Spleen (tissue), 11 donors: ENCODE measurements around the gene NPTN. TPM values are rescaled to one million over a fixed set of nuclear protein-coding genes. Genes with fewer than 3 reads are reported as not detected.
A peak's percentile ranks its signal among the peaks of the same experiment; 100 is the strongest.

Experiments
- DNase-seq: peaks from one replicate; pipeline ENCODE4 v3.0.0-alpha.2; 2020
- H3K27ac ChIP-seq, 8 donors: fragments of 200-600 bp; sonication (generic) in 7 of 8; 1 replicate in 4 of 8; 2 replicates in 4 of 8; pipeline versions ENCODE4 v1.5.0 to v1.8.0; 2016 to 2021; ENCODE audit warnings: inconsistent platforms in 4 of 8, mild to moderate bottlenecking in 4 of 8, moderate library complexity in 1 of 8
- H3K27me3 ChIP-seq, 7 donors: fragments of 200-600 bp; sonication (generic) in 6 of 7; replicated peaks in 1 of 7; 1 replicate in 4 of 7; 2 replicates in 3 of 7; pipeline versions ENCODE4 v1.5.0 to v1.8.0; 2016 to 2021; ENCODE audit warnings: inconsistent platforms in 3 of 7, mild to moderate bottlenecking in 1 of 7
- H3K36me3 ChIP-seq, 6 donors: fragments of 200-600 bp; sonication (generic) in 5 of 6; 1 replicate in 4 of 6; 2 replicates in 2 of 6; pipeline versions ENCODE4 v1.5.0 to v1.8.0; 2016 to 2021; ENCODE audit warnings: inconsistent platforms in 2 of 6
- H3K4me1 ChIP-seq, 6 donors: fragments of 200-600 bp; sonication (generic) in 5 of 6; 1 replicate in 3 of 6; 2 replicates in 3 of 6; pipeline versions ENCODE4 v1.5.0 to v1.8.0; 2016 to 2021; ENCODE audit warnings: inconsistent platforms in 3 of 6
- H3K4me3 ChIP-seq, 8 donors: fragments of 200-600 bp; sonication (generic) in 7 of 8; 1 replicate in 4 of 8; 2 replicates in 4 of 8; pipeline versions ENCODE4 v1.5.0 to v1.8.0; 2016 to 2021; ENCODE audit warnings: inconsistent platforms in 4 of 8, mild to moderate bottlenecking in 4 of 8, moderate library complexity in 2 of 8
- H3K9me3 ChIP-seq, 8 donors: fragments of 200-600 bp; sonication (generic) in 7 of 8; 1 replicate in 4 of 8; 2 replicates in 4 of 8; pipeline versions ENCODE4 v1.5.0 to v1.8.0; 2016 to 2021; ENCODE audit warnings: inconsistent platforms in 4 of 8
- CTCF ChIP-seq, 11 experiments: fragments of 200-600 bp in 7 of 11; fragments of 450-650 bp in 4 of 11; sonication (generic) in 4 of 11; IDR thresholded peaks in 8 of 11; conservative IDR thresholded peaks in 3 of 11; 1 replicate in 7 of 11; 2 replicates in 4 of 11; pipeline versions ENCODE4 v1.4.0 to v1.8.0; 2016 to 2021; ENCODE audit warnings: antibody characterized with exemption in 11 of 11, inconsistent platforms in 4 of 11, mild to moderate bottlenecking in 1 of 11
- POLR2A ChIP-seq, 3 donors: fragments of 450-650 bp; IDR thresholded peaks; one replicate each; pipeline ENCODE4 v1.5.1; 2017; ENCODE audit warnings: antibody characterized with exemption in 3 of 3, mild to moderate bottlenecking in 1 of 3
- POLR2AphosphoS5 ChIP-seq, 3 donors: sonication (generic); formaldehyde crosslinking; IDR thresholded peaks; one replicate each; pipeline ENCODE4 v1.5.1; 2017; ENCODE audit warnings: antibody characterized with exemption in 3 of 3
- WGBS, 5 donors: extraction: QIAGEN DNeasy Blood & Tissue Kit in 3 of 5; methylation state at CpG; one replicate each; pipeline versions ENCODE4 v1.1.5 to v1.1.7; 2013 to 2018; 5-methylcytosine and 5-hydroxymethylcytosine counted together
- intact Hi-C: fragments of 100-400 bp; cut with DNase I; formaldehyde crosslinking; loops from one replicate; pipeline ENCODE4 v1.15.0; 2023; ENCODE audit warnings: low total_unique reads
- polyA plus RNA-seq, 3 donors: library from polyadenylated mRNA; stranded (reverse); fragments of 200-250 nt; gene quantifications; one replicate each; pipeline ENCODE4 v1.2.1, GENCODE V29; 2013
- total RNA-seq, 7 donors: library from RNA; depleted of rRNA in 3 of 7; stranded (reverse); fragments of >200 nt in 3 of 7; fragmentation: NEBNext Ultra II Directional in 4 of 7; extraction: Animal tissue kit (Norgen Biotek cat#: 25700) in 4 of 7; gene quantifications; one replicate each; pipeline versions ENCODE4 v1.1.0 to v1.2.1, GENCODE V29; 2016 to 2021
- donor health status: healthy with polysubstance abuse.
- donor health status: DM: no; HTN: no; CAD: no; lungs with moderate emphysema.
- donor health status: DM: no; HTN: no; CAD: no.
- donor health status: Bipolar disorder and iron deficiency.
- donor health status: healthy.
- donor health status: DM: no; HTN: no; CAD: no.
- donor health status: DM: yes; HTN: yes; CAD: no.

Gene NPTN
- total and polyA plus RNA-seq, 10 donors, result 18.9 to 130 (median 99.4) TPM

GRCh38 chr15:73677733-73678132 lies 44.5 kb upstream of the NPTN start:
- Histone ChIP-seq H3K27ac (no peak overlapping the region), H3K9me3 (no peaks in the 10 kb centered on the region), H3K36me3 (no peaks in the 10 kb centered on the region), H3K4me1 (peaks cover 0 to 6% (median 0%) of the 10 kb centered on the region in 6 donors), H3K27me3 (peaks cover 0 to 34% (median 0%) of the 10 kb centered on the region in 7 donors), H3K4me3 (no peak overlapping the region)
- no peak for DNase-seq
- 60 to 81% (median 75%) methylated on average over 2 of the region's 2 CpGs for WGBS, 5 donors
- TF ChIP-seq POLR2AphosphoS5 (IDR thresholded peaks at IDR 0.05), result no peak
- no peak for TF ChIP-seq CTCF (IDR thresholded peaks at IDR 0.05 in 8 of 11, conservative IDR thresholded peaks at IDR 0.05 in 3 of 11)
- TF ChIP-seq POLR2A (IDR thresholded peaks at IDR 0.05), result no peak
- intact Hi-C loops, result no loop called here

- H3K9me3 ChIP-seq, result no peaks in the 10 kb centered on the region
- no peak for DNase-seq
- peaks cover 0 to 34% (median 0%) of the 10 kb centered on the region in 7 donors for H3K27me3 ChIP-seq
- H3K27ac ChIP-seq, result no peak overlapping the region
- 41 to 80% (median 62%) methylated on average over 5 of the region's 5 CpGs for WGBS, 5 donors
- no peak overlapping the region for H3K4me3 ChIP-seq
- intact Hi-C loops, result no loop called here
- H3K36me3 ChIP-seq, result no peaks in the 10 kb centered on the region
- peaks cover 0 to 6% (median 0%) of the 10 kb centered on the region in 6 donors for H3K4me1 ChIP-seq
- TF ChIP-seq CTCF (IDR thresholded peaks at IDR 0.05 in 8 of 11, conservative IDR thresholded peaks at IDR 0.05 in 3 of 11) (peak; percentile 64 to 91 (median 85)), POLR2A (IDR thresholded peaks at IDR 0.05) (no peak), POLR2AphosphoS5 (IDR thresholded peaks at IDR 0.05) (no peak)
These were observed 44.0 kb upstream of the NPTN start for GRCh38 chr15:73677146-73677607.

GRCh38 chr15:73674587-73674986 lies 41.4 kb upstream of the NPTN start:
- Histone ChIP-seq H3K4me1 (peaks cover 0 to 6% (median 0%) of the 10 kb centered on the region in 6 donors), H3K27me3 (peaks cover 0 to 46% (median 0%) of the 10 kb centered on the region in 7 donors), H3K36me3 (no peaks in the 10 kb centered on the region), H3K9me3 (no peaks in the 10 kb centered on the region), H3K4me3 (no peak overlapping the region), H3K27ac (no peak overlapping the region)
- 80 to 94% (median 90%) methylated on average over 1 of the region's 1 CpG for WGBS, 5 donors
- intact Hi-C loops, result no loop called here
- DNase-seq, result no peak
- TF ChIP-seq POLR2A (IDR thresholded peaks at IDR 0.05) (no peak), CTCF (IDR thresholded peaks at IDR 0.05 in 8 of 11, conservative IDR thresholded peaks at IDR 0.05 in 3 of 11) (no peak), POLR2AphosphoS5 (IDR thresholded peaks at IDR 0.05) (no peak)

- intact Hi-C loops, result no loop called here
- Histone ChIP-seq H3K27ac (no peak overlapping the region), H3K4me1 (no peaks in the 10 kb centered on the region), H3K9me3 (peaks cover 0 to 15% (median 11%) of the 10 kb centered on the region in 8 donors), H3K27me3 (peaks cover 0 to 8% (median 0%) of the 10 kb centered on the region in 7 donors), H3K4me3 (no peak overlapping the region), H3K36me3 (no peaks in the 10 kb centered on the region)
- no peak for DNase-seq
- TF ChIP-seq CTCF (IDR thresholded peaks at IDR 0.05 in 8 of 11, conservative IDR thresholded peaks at IDR 0.05 in 3 of 11) (no peak), POLR2A (IDR thresholded peaks at IDR 0.05) (no peak), POLR2AphosphoS5 (IDR thresholded peaks at IDR 0.05) (no peak)
These were observed 27.3 kb upstream of the NPTN start for GRCh38 chr15:73660455-73660854.
